Upper lobe of right lung (tissue), 1 donor: ENCODE measurements around the gene KCNMB3. TPM values are rescaled to one million over a fixed set of nuclear protein-coding genes. Genes with fewer than 3 reads are reported as not detected.
A peak's percentile ranks its signal among the peaks of the same experiment; 100 is the strongest.
"Not testable (repeated sequence)": the region's sequence is repeated elsewhere in the genome, so short reads cannot be mapped to it uniquely, and the experiment has no call there.

Experiments
- ATAC-seq: fragments of 200-7000 bp; cut with Tn5 transposase; one replicate; pipeline ENCODE4 v1.9.1; 2020; ENCODE audit warnings: mild to moderate bottlenecking, moderate library complexity
- DNase-seq: peaks from one replicate; pipeline ENCODE4 v3.0.0-alpha.2; 2020
- H3K27ac ChIP-seq: fragments of 200-600 bp; one replicate; pipeline ENCODE4 v1.8.0; 2022
- H3K27me3 ChIP-seq: fragments of 200-600 bp; one replicate; pipeline ENCODE4 v1.8.0; 2022; ENCODE audit warnings: mild to moderate bottlenecking
- H3K36me3 ChIP-seq: fragments of 200-600 bp; one replicate; pipeline ENCODE4 v1.8.0; 2022
- H3K4me1 ChIP-seq: fragments of 200-600 bp; one replicate; pipeline ENCODE4 v1.8.0; 2022
- H3K4me3 ChIP-seq: fragments of 200-600 bp; one replicate; pipeline ENCODE4 v1.8.0; 2022; ENCODE audit warnings: mild to moderate bottlenecking
- H3K9me3 ChIP-seq: fragments of 200-600 bp; one replicate; pipeline ENCODE4 v1.8.0; 2022
- CTCF ChIP-seq: fragments of 200-600 bp; IDR thresholded peaks from one replicate; pipeline ENCODE4 v1.8.0; 2022; ENCODE audit warnings: antibody characterized with exemption
- intact Hi-C: fragments of 100-400 bp; cut with DNase I; formaldehyde crosslinking; loops from one replicate; pipeline ENCODE4 v1.11.0; 2022
- total RNA-seq: library from RNA; stranded (reverse); fragmentation: NEBNext Ultra II Directional; extraction: Animal tissue kit (Norgen Biotek cat#: 25700); gene quantifications from one replicate; pipeline ENCODE4 v1.2.1, GENCODE V29; 2021
- donor health status: DM: no; HTN: yes; CAD: no; lungs with severe emphysema.

Gene KCNMB3
- total RNA-seq, 1 donor from 2014 or later: 2.5 TPM

- H3K36me3 ChIP-seq: no peaks in the 10 kb centered on the region
- intact Hi-C loops: no loop called here
- no peak overlapping the region for H3K4me3 ChIP-seq
- no peaks in the 10 kb centered on the region for H3K9me3 ChIP-seq
- DNase-seq (no peak), ATAC-seq (no peak)
- no peaks in the 10 kb centered on the region for H3K4me1 ChIP-seq
- H3K27me3 ChIP-seq: no peaks in the 10 kb centered on the region
- no peak overlapping the region for H3K27ac ChIP-seq
- TF ChIP-seq CTCF: no peak
Observed at GRCh38 chr3:179278932-179279693, 28.2 kb upstream of the KCNMB3 start.

- Histone ChIP-seq H3K4me3 (no peak overlapping the region), H3K9me3 (no peaks in the 10 kb centered on the region), H3K27ac (no peak overlapping the region), H3K27me3 (no peaks in the 10 kb centered on the region), H3K36me3 (no peaks in the 10 kb centered on the region), H3K4me1 (no peaks in the 10 kb centered on the region)
- no peak for ATAC-seq
- no peak for TF ChIP-seq CTCF
- intact Hi-C loops: no loop called here
- DNase-seq: no peak
Observed at GRCh38 chr3:179278151-179278550, 27.2 kb upstream of the KCNMB3 start.

- Histone ChIP-seq H3K27ac (no peak overlapping the region), H3K27me3 (no peaks in the 10 kb centered on the region), H3K4me3 (no peak overlapping the region), H3K4me1 (no peaks in the 10 kb centered on the region), H3K9me3 (no peaks in the 10 kb centered on the region), H3K36me3 (no peaks in the 10 kb centered on the region)
- DNase-seq (no peak), ATAC-seq (no peak)
- intact Hi-C loops: no loop called here
- no peak for TF ChIP-seq CTCF
Observed at GRCh38 chr3:179276743-179277142, 25.8 kb upstream of the KCNMB3 start.

GRCh38 chr3:179276001-179276400, 25.1 kb upstream of the KCNMB3 start:
- intact Hi-C loops: no loop called here
- H3K9me3 ChIP-seq: no peaks in the 10 kb centered on the region
- ATAC-seq (no peak), DNase-seq (no peak)
- no peaks in the 10 kb centered on the region for H3K36me3 ChIP-seq
- no peak overlapping the region for H3K4me3 ChIP-seq
- H3K27me3 ChIP-seq: no peaks in the 10 kb centered on the region
- no peak for TF ChIP-seq CTCF
- H3K4me1 ChIP-seq: no peaks in the 10 kb centered on the region
- H3K27ac ChIP-seq: no peak overlapping the region

- H3K27ac ChIP-seq, H3K36me3 ChIP-seq, intact Hi-C loops, DNase-seq, H3K4me1 ChIP-seq, H3K27me3 ChIP-seq, ATAC-seq, H3K9me3 ChIP-seq, H3K4me3 ChIP-seq: not testable (repeated sequence)
Observed at GRCh38 chr3:179274434-179274833, 23.5 kb upstream of the KCNMB3 start.

GRCh38 chr3:179272385-179272784, 21.5 kb upstream of the KCNMB3 start:
- Histone ChIP-seq H3K4me3 (no peak overlapping the region), H3K36me3 (no peaks in the 10 kb centered on the region), H3K27ac (no peak overlapping the region), H3K4me1 (no peaks in the 10 kb centered on the region), H3K9me3 (no peaks in the 10 kb centered on the region), H3K27me3 (no peaks in the 10 kb centered on the region)
- DNase-seq (no peak), ATAC-seq (peak; percentile 39)
- intact Hi-C loops: no loop called here
- peak; percentile 35 for TF ChIP-seq CTCF
